NOMO-1 (cell line): Measurements from ENCODE around the gene DEPDC5.
"Not testable (repeated sequence)": the region's sequence is repeated elsewhere in the genome, so short reads cannot be mapped to it uniquely, and the experiment has no call there.

Experiments used
- DNase-seq, 2 experiments: peaks; one replicate each; lab custom pipeline; 2025; ENCODE audit not compliant: unreplicated experiment in 2 of 2; lab: John Stamatoyannopoulos, UW

DEPDC5 gene

GRCh38 chr22:31748490-31748889, 5.3 kb upstream of the DEPDC5 start:
- no peak for DNase-seq

GRCh38 chr22:31749636-31750364, 4.0 kb upstream of the DEPDC5 start, which contains the start of gene PRR14L:
Gene PRR14L (minus strand): TSS chr22:31750132. CDS start chr22:31738860, 11,272 bp downstream.
- DNase-seq: peak; percentile 90 to 98

- DNase-seq: no peak
Observed at GRCh38 chr22:31750365-31751284, 3.2 kb upstream of the DEPDC5 start.

- no peak for DNase-seq
Observed at GRCh38 chr22:31752096-31752847, 1.5 kb upstream of the DEPDC5 start.

GRCh38 chr22:31753005-31753633, 700 bp upstream of the DEPDC5 start:
- DNase-seq: peak; percentile 53 to 93

- DNase-seq: peak in 1 of 2 experiments; percentile 28
Observed at GRCh38 chr22:31754813-31755212, 994 bp downstream of the DEPDC5 start.

GRCh38 chr22:31757265-31757664, 3.4 kb downstream of the DEPDC5 start:
- DNase-seq: no peak

GRCh38 chr22:31758860-31759259, 5.0 kb downstream of the DEPDC5 start:
- not testable (repeated sequence) for DNase-seq

- no peak for DNase-seq
Observed at GRCh38 chr22:31764785-31765184, 11.0 kb downstream of the DEPDC5 start.

GRCh38 chr22:31768422-31769059, 14.7 kb downstream of the DEPDC5 start:
- DNase-seq: no peak

GRCh38 chr22:31773416-31773815, 19.6 kb downstream of the DEPDC5 start:
- no peak for DNase-seq

- DNase-seq: no peak
Observed at GRCh38 chr22:31776231-31776630, 22.4 kb downstream of the DEPDC5 start.

- DNase-seq: no peak
Observed at GRCh38 chr22:31789803-31790202, 36.0 kb downstream of the DEPDC5 start.

GRCh38 chr22:31790240-31790639, 36.4 kb downstream of the DEPDC5 start:
- peak; percentile 59 to 87 for DNase-seq

GRCh38 chr22:31799358-31799757, 45.5 kb downstream of the DEPDC5 start:
- DNase-seq: not testable (repeated sequence)

GRCh38 chr22:31800065-31800464, 46.2 kb downstream of the DEPDC5 start:
- no peak for DNase-seq

GRCh38 chr22:31800861-31801260, 47.0 kb downstream of the DEPDC5 start:
- DNase-seq: not testable (repeated sequence)

- no peak for DNase-seq
Observed at GRCh38 chr22:31802575-31802974, 48.8 kb downstream of the DEPDC5 start.

GRCh38 chr22:31806751-31807150, 52.9 kb downstream of the DEPDC5 start:
- DNase-seq: no peak
